ENCODE data around the gene MAB21L3. TPM values are rescaled to one million over a fixed set of nuclear protein-coding genes. Genes with fewer than 3 reads are reported as not detected.

The MAB21L3 gene
- total and polyA plus RNA-seq, 4 donors = 0.17 to 0.40 (median 0.25) TPM

DNA sequence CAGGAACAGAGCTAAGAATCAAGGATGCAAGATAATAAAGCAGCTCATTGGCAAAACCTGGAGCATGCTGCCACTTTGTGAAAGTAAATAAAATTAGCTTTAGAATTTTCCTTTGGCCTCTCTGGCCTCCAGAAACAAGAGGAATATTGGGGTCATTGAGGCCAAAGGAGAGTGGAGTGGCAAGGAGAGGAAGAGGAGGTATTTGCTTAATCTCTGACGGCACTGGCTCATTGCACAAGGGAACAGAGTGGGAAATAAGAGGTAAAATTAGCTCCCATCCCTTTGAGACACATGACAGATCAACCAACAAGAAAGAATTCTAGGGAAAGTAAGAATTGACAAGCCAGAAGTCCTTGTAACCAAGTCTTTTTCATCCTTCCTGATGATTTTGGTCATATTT is 48.4 kb downstream of the MAB21L3 start:
- H3K27ac ChIP-seq (ENCODE audit: low read depth, low read length) = no peak overlapping the region
- no peaks in the 10 kb centered on the region for H3K36me3 ChIP-seq (ENCODE audit: control insufficient read depth, insufficient read depth, low read length)
- no CpG with 5 or more reads among the region's 1 CpG for WGBS (ENCODE audit: insufficient coverage)
- peaks cover 7% of the 10 kb centered on the region for H3K4me1 ChIP-seq (ENCODE audit: control insufficient read depth, insufficient read depth, low read length)
- H3K4me3 ChIP-seq (ENCODE audit: low read depth, low read length) = no peak overlapping the region
- no peak for DNase-seq (ENCODE audit: low read depth in 4 of 6, low spot score in 6 of 6)
- no peaks in the 10 kb centered on the region for H3K27me3 ChIP-seq (ENCODE audit: control insufficient read depth, insufficient read depth, low read length)
- H3K9me3 ChIP-seq (ENCODE audit: control insufficient read depth, insufficient read depth, low read length) = no peaks in the 10 kb centered on the region

DNA sequence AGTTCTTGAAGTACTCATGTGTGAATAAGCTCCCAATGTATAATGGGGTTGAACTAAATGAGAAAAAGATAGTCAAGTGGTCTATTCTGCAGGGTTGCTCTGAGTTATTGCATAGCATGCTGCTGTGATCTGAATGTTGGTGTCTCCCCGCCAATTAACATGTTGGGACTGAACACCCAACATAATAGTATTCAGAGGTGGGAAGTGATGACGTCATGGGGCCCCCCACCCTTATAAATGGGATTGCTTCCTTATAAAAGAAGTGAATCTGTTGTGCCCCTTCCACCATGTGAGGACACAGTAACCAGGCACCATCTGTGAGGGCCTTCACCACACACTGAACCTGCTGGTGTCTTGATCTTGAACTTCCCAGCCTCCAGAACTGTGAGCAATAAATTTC is 50.2 kb downstream of the MAB21L3 start:
- no peak for DNase-seq (ENCODE audit: low read depth in 4 of 6, low spot score in 6 of 6)
- Histone ChIP-seq H3K27ac (ENCODE audit: low read depth, low read length) (no peak overlapping the region), H3K36me3 (ENCODE audit: control insufficient read depth, insufficient read depth, low read length) (no peaks in the 10 kb centered on the region), H3K9me3 (ENCODE audit: control insufficient read depth, insufficient read depth, low read length) (no peaks in the 10 kb centered on the region), H3K27me3 (ENCODE audit: control insufficient read depth, insufficient read depth, low read length) (no peaks in the 10 kb centered on the region), H3K4me3 (ENCODE audit: low read depth, low read length) (no peak overlapping the region), H3K4me1 (ENCODE audit: control insufficient read depth, insufficient read depth, low read length) (peaks cover 16% of the 10 kb centered on the region)
- no CpG with 5 or more reads among the region's 2 CpGs for WGBS (ENCODE audit: insufficient coverage)

DNA sequence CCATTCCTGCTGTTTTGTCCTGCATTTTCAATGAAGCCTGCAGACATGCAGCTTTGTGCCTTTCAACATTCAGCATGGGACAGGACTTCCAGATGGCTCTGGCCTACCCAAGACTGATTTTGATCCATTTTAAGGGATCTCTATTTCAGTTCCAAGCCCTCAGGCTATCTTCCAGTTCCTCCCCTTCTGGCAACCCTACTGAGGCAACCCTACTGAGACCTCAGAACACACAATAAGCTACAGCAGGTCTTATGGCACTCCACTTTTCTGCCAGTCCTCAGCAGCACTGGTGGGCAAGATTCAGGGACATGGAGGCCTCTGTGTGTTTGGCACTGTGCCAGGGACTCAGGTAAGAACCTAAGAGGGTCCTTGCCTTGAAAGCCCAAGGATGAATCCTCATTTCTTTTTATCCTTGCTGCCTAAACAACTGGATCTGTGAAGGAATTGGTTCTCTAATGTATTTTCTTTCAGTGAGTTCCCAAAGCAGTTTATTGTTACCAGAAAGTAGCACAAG is 50.7 kb downstream of the MAB21L3 start:
- Histone ChIP-seq H3K4me1 (ENCODE audit: control insufficient read depth, insufficient read depth, low read length) (peaks cover 19% of the 10 kb centered on the region), H3K27ac (ENCODE audit: low read depth, low read length) (no peak overlapping the region), H3K36me3 (ENCODE audit: control insufficient read depth, insufficient read depth, low read length) (no peaks in the 10 kb centered on the region), H3K27me3 (ENCODE audit: control insufficient read depth, insufficient read depth, low read length) (no peaks in the 10 kb centered on the region), H3K4me3 (ENCODE audit: low read depth, low read length) (no peak overlapping the region), H3K9me3 (ENCODE audit: control insufficient read depth, insufficient read depth, low read length) (no peaks in the 10 kb centered on the region)
- DNase-seq (ENCODE audit: low read depth in 4 of 6, low spot score in 6 of 6) = no peak

DNA sequence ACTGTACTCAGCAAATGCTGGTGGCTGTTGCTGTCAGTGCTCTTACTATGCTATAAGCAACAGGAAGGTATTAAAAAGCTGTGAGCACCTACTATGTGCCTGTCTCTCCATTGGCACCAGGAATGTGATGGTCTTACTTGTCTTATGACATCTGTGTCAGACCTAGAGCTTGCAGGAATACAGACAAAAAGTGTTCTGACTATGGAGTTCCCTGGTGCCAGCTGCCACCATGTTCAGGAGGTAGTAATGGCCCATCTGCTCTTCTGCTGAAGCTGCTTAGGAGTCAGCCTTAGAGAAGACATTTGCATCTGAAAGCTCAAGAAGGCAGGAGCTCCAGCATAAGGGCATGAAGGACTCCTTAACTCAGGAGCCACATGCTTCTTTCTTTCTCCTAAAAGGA is 52.3 kb downstream of the MAB21L3 start:
- DNase-seq (ENCODE audit: low read depth in 4 of 6, low spot score in 6 of 6) = no peak
- H3K4me1 ChIP-seq (ENCODE audit: control insufficient read depth, insufficient read depth, low read length) = peaks cover 29% of the 10 kb centered on the region
- H3K9me3 ChIP-seq (ENCODE audit: control insufficient read depth, insufficient read depth, low read length) = no peaks in the 10 kb centered on the region
- no peaks in the 10 kb centered on the region for H3K27me3 ChIP-seq (ENCODE audit: control insufficient read depth, insufficient read depth, low read length)
- no peaks in the 10 kb centered on the region for H3K36me3 ChIP-seq (ENCODE audit: control insufficient read depth, insufficient read depth, low read length)
- no peak overlapping the region for H3K27ac ChIP-seq (ENCODE audit: low read depth, low read length)
- H3K4me3 ChIP-seq (ENCODE audit: low read depth, low read length) = no peak overlapping the region

DNA sequence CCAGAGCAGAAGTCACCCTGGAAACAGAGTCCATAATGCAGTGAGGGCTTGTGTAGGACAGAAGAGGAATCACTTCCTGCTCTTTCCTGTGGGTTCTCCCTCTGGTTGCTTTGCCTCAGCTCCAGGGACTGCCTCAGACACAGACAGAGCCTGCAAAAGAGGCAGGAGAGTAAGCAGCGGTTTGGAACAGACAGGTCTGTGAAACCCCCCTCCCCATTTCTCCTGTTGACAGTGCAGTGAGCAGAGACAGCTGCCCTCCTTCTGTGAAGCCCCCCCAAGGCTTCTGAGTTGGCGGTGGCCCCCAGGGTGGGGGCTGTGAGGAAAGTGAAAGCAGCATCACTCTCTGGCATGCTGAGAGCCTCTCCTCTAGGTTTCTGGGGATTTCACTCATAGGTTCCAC is 53.0 kb downstream of the MAB21L3 start:
- H3K4me1 ChIP-seq (ENCODE audit: control insufficient read depth, insufficient read depth, low read length) = peaks cover 29% of the 10 kb centered on the region
- no peaks in the 10 kb centered on the region for H3K9me3 ChIP-seq (ENCODE audit: control insufficient read depth, insufficient read depth, low read length)
- no CpG with 5 or more reads among the region's 2 CpGs for WGBS (ENCODE audit: insufficient coverage)
- H3K27me3 ChIP-seq (ENCODE audit: control insufficient read depth, insufficient read depth, low read length) = no peaks in the 10 kb centered on the region
- DNase-seq (ENCODE audit: low read depth in 4 of 6, low spot score in 6 of 6) = peak in 2 of 6 donors; percentile 21 to 28
- no peak overlapping the region for H3K27ac ChIP-seq (ENCODE audit: low read depth, low read length)
- no peaks in the 10 kb centered on the region for H3K36me3 ChIP-seq (ENCODE audit: control insufficient read depth, insufficient read depth, low read length)
- no peak overlapping the region for H3K4me3 ChIP-seq (ENCODE audit: low read depth, low read length)

DNA sequence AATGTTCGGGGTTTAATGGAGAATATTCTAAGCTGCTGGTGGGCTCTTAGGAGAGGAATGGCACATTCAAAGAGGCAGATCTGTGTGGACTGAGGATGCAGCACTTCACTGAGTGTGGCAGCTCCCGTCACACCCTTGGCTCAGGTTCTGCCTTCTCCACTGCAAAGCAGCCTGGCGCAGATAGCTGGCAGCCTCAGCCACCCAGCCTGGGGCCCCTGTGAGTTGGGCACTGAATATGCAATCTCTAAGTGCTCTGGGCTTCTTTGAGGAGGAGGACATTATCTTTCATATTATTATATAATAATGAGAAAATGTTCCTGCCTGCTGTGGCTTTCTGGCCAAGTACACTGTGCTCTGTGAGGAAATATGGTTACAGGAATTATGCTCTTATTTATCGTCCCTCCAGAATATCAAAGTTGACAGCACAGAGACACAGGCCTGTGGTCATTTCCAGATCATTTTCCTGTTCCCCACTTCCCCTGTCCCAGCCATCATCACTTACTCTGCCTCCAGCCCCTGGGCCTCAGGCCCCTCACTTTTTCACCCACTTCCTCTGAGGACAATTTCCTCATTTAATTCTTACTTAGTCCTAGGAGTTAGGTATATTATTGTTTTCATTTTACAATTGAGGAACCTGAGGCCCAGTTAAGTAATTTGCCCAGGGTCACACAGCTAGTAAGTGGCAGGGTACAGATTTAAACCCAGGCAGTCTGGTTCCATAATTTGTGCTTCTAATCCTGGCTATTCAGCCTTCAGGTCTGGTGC is 53.6 kb downstream of the MAB21L3 start:
- Histone ChIP-seq H3K4me3 (ENCODE audit: low read depth, low read length) (no peak overlapping the region), H3K4me1 (ENCODE audit: control insufficient read depth, insufficient read depth, low read length) (peaks cover 29% of the 10 kb centered on the region), H3K27ac (ENCODE audit: low read depth, low read length) (no peak overlapping the region), H3K36me3 (ENCODE audit: control insufficient read depth, insufficient read depth, low read length) (no peaks in the 10 kb centered on the region), H3K9me3 (ENCODE audit: control insufficient read depth, insufficient read depth, low read length) (no peaks in the 10 kb centered on the region), H3K27me3 (ENCODE audit: control insufficient read depth, insufficient read depth, low read length) (no peaks in the 10 kb centered on the region)
- peak in 1 of 6 donors; percentile 65 for DNase-seq (ENCODE audit: low read depth in 4 of 6, low spot score in 6 of 6)
- WGBS (ENCODE audit: insufficient coverage) = 39% methylated on average over 2 of the region's 4 CpGs

DNA sequence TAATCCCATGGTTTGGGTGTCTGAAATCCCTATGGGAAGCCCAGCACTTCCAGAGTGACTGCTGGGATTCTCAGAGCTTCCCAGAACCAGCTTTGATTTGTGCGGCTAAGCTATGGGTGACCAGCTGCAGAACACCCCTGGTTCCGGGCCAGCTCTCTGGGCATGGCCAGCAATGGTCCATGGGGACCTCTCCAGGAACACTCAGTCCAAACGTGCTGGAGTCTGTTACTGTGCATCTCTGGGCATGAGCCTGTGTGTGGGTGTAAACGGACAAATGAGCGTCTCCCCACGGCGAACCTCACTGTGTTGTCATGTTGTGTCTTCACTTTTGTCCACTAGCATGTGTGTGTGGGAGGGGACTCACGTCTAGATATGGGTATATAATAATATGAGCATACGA is 54.4 kb downstream of the MAB21L3 start:
- no peaks in the 10 kb centered on the region for H3K27me3 ChIP-seq (ENCODE audit: control insufficient read depth, insufficient read depth, low read length)
- no peak for DNase-seq (ENCODE audit: low read depth in 4 of 6, low spot score in 6 of 6)
- no peak overlapping the region for H3K4me3 ChIP-seq (ENCODE audit: low read depth, low read length)
- 85% methylated on average over 9 of the region's 9 CpGs for WGBS (ENCODE audit: insufficient coverage)
- H3K4me1 ChIP-seq (ENCODE audit: control insufficient read depth, insufficient read depth, low read length) = peaks cover 29% of the 10 kb centered on the region
- no peak overlapping the region for H3K27ac ChIP-seq (ENCODE audit: low read depth, low read length)
- H3K36me3 ChIP-seq (ENCODE audit: control insufficient read depth, insufficient read depth, low read length) = no peaks in the 10 kb centered on the region
- H3K9me3 ChIP-seq (ENCODE audit: control insufficient read depth, insufficient read depth, low read length) = no peaks in the 10 kb centered on the region

DNA sequence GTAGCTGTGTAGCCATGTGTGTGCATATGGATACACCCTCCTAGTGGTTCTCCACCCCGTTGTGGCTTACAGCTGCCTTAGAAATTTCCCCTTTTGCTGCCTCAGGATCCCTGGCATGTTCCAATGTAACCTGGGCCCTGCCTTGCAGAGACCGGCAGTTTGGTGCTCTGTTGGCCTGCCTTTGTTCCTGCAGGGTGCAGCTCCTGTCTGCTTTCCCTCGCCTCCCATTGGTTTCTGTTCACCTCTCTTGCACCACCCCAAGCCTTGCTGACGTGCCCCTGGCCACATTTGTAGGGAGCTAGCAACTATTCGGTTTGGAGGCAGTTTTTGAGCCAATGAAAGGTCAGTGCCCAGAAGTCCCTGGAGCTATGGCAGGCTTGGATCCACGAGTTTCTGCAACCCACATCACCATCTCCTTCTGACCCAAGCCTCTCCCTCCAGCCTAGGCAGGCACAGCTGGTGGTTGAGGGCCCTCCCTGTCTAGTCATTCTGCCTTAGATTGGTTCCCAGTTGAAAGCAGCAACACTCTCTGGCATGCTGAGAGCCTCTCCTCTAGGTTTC is 54.9 kb downstream of the MAB21L3 start:
- WGBS (ENCODE audit: insufficient coverage) = 87% methylated on average over 5 of the region's 6 CpGs
- Histone ChIP-seq H3K9me3 (ENCODE audit: control insufficient read depth, insufficient read depth, low read length) (no peaks in the 10 kb centered on the region), H3K27ac (ENCODE audit: low read depth, low read length) (no peak overlapping the region), H3K36me3 (ENCODE audit: control insufficient read depth, insufficient read depth, low read length) (no peaks in the 10 kb centered on the region), H3K4me1 (ENCODE audit: control insufficient read depth, insufficient read depth, low read length) (peaks cover 29% of the 10 kb centered on the region), H3K27me3 (ENCODE audit: control insufficient read depth, insufficient read depth, low read length) (no peaks in the 10 kb centered on the region), H3K4me3 (ENCODE audit: low read depth, low read length) (no peak overlapping the region)
- DNase-seq (ENCODE audit: low read depth in 4 of 6, low spot score in 6 of 6) = no peak

DNA sequence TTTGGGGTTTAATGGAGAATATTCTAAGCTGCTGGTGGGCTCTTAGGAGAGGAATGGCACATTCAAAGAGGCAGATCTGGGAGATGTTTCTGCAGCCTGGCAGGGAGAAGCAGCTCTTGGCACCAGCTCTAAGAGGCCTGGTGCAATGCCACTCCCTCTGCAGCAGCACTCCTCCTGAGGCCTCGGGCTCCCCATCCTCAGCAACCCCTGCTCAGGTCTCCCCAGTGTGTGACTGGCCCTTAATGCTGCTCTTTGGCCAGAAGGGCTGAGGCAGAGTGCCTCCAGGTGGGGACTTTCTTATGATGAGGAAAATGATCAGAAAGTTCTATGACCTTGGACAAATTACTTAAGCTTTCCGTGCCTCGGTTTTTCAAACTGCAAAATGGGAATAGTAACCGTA is 55.5 kb downstream of the MAB21L3 start:
- 92% methylated on average over 4 of the region's 4 CpGs for WGBS (ENCODE audit: insufficient coverage)
- no peak overlapping the region for H3K4me3 ChIP-seq (ENCODE audit: low read depth, low read length)
- no peak overlapping the region for H3K27ac ChIP-seq (ENCODE audit: low read depth, low read length)
- DNase-seq (ENCODE audit: low read depth in 4 of 6, low spot score in 6 of 6) = no peak
- no peaks in the 10 kb centered on the region for H3K27me3 ChIP-seq (ENCODE audit: control insufficient read depth, insufficient read depth, low read length)
- H3K9me3 ChIP-seq (ENCODE audit: control insufficient read depth, insufficient read depth, low read length) = no peaks in the 10 kb centered on the region
- H3K4me1 ChIP-seq (ENCODE audit: control insufficient read depth, insufficient read depth, low read length) = peaks cover 29% of the 10 kb centered on the region
- H3K36me3 ChIP-seq (ENCODE audit: control insufficient read depth, insufficient read depth, low read length) = no peaks in the 10 kb centered on the region
